Hepatocyte (in vitro differentiated cells): ENCODE data around the gene AUH. TPM values are rescaled to one million over a fixed set of nuclear protein-coding genes. Genes with fewer than 3 reads are reported as not detected.

Source experiments
- DNase-seq: peaks from one replicate; pipeline ENCODE4 v3.0.0-alpha.2; 2016; ENCODE audit warnings: low spot score
- H2AFZ ChIP-seq: fragments of 200-600 bp; sonication (generic); 2 replicates; pipeline ENCODE4 v1.6.0; 2016; ENCODE audit warnings: antibody characterized with exemption, mild to moderate bottlenecking
- H3K27ac ChIP-seq: fragments of 200-600 bp; sonication (generic); 2 replicates; pipeline ENCODE4 v1.5.1; 2016; ENCODE audit warnings: mild to moderate bottlenecking
- H3K27me3 ChIP-seq: fragments of 200-600 bp; sonication (generic); 2 replicates; pipeline ENCODE4 v1.6.1; 2016
- H3K36me3 ChIP-seq: fragments of 200-600 bp; sonication (generic); replicated peaks from 2 replicates; pipeline ENCODE4 v1.5.1; 2016; ENCODE audit warnings: low read depth; ENCODE audit not compliant: insufficient read depth
- H3K4me1 ChIP-seq: fragments of 200-600 bp; sonication (generic); 2 replicates; pipeline ENCODE4 v1.5.1; 2016; ENCODE audit warnings: mild to moderate bottlenecking, moderate library complexity; ENCODE audit not compliant: insufficient read depth
- H3K4me2 ChIP-seq: fragments of 200-600 bp; sonication (generic); 2 replicates; pipeline ENCODE4 v1.6.0; 2016
- H3K4me3 ChIP-seq: fragments of 200-600 bp; sonication (generic); 2 replicates; pipeline ENCODE4 v1.5.1; 2016; ENCODE audit warnings: mild to moderate bottlenecking
- H3K79me2 ChIP-seq: fragments of 200-600 bp; sonication (generic); 2 replicates; pipeline ENCODE4 v1.6.0; 2017; ENCODE audit warnings: mild to moderate bottlenecking
- H3K9me2 ChIP-seq: fragments of 200-600 bp; sonication (generic); replicated peaks from 2 replicates; pipeline ENCODE4 v1.6.0; 2017; ENCODE audit warnings: mild to moderate bottlenecking; ENCODE audit not compliant: insufficient read depth
- H3K9me3 ChIP-seq: fragments of 200-600 bp; sonication (generic); 2 replicates; pipeline ENCODE4 v1.5.1; 2016; ENCODE audit warnings: low read depth, mild to moderate bottlenecking
- H4K20me1 ChIP-seq: fragments of 200-600 bp; sonication (generic); 2 replicates; pipeline ENCODE4 v1.6.0; 2016; ENCODE audit warnings: mild to moderate bottlenecking; ENCODE audit not compliant: insufficient read depth, poor library complexity, severe bottlenecking
- EZH2 ChIP-seq: fragments of 200-600 bp; sonication (generic); IDR thresholded peaks from 2 replicates; pipeline ENCODE4 v1.6.1; 2016; ENCODE audit warnings: antibody characterized with exemption, mild to moderate bottlenecking, borderline replicate concordance
- EZH2phosphoT487 ChIP-seq: fragments of 200-600 bp; sonication (generic); IDR thresholded peaks from one replicate; pipeline ENCODE4 v1.6.1; 2018; ENCODE audit warnings: antibody characterized with exemption, mild to moderate bottlenecking, low read depth, moderate library complexity; ENCODE audit not compliant: unreplicated experiment, severe bottlenecking
- WGBS: methylation state at CpG from one replicate; pipeline ENCODE4 v1.1.6; 2016; ENCODE audit warnings: low lambda C conversion rate; ENCODE audit errors: missing lambda C conversion rate; 5-methylcytosine and 5-hydroxymethylcytosine counted together
- polyA plus RNA-seq: library from polyadenylated mRNA; unstranded; fragments of >200 nt; fragmentation: Nextera tagmentation; extraction: Ambion mirVana; gene quantifications from 2 replicates; pipeline ENCODE4 v1.2.1, GENCODE V29; 2016
- total RNA-seq: library from RNA; depleted of rRNA; stranded (reverse); fragments of >200 nt; gene quantifications from 2 replicates; pipeline ENCODE4 v1.2.3, GENCODE V29; 2014
- TF ChIP-seq, protein P1 (sequence below): fragments of 200-600 bp; sonication (generic); IDR thresholded peaks from 2 replicates; pipeline ENCODE4 v1.5.1; 2016; ENCODE audit warnings: antibody characterized with exemption, mild to moderate bottlenecking; ENCODE audit not compliant: poor library complexity

The AUH gene
- total and polyA plus RNA-seq, 2 experiments from 2014 or later: 19.5 to 25.0 TPM

DNA sequence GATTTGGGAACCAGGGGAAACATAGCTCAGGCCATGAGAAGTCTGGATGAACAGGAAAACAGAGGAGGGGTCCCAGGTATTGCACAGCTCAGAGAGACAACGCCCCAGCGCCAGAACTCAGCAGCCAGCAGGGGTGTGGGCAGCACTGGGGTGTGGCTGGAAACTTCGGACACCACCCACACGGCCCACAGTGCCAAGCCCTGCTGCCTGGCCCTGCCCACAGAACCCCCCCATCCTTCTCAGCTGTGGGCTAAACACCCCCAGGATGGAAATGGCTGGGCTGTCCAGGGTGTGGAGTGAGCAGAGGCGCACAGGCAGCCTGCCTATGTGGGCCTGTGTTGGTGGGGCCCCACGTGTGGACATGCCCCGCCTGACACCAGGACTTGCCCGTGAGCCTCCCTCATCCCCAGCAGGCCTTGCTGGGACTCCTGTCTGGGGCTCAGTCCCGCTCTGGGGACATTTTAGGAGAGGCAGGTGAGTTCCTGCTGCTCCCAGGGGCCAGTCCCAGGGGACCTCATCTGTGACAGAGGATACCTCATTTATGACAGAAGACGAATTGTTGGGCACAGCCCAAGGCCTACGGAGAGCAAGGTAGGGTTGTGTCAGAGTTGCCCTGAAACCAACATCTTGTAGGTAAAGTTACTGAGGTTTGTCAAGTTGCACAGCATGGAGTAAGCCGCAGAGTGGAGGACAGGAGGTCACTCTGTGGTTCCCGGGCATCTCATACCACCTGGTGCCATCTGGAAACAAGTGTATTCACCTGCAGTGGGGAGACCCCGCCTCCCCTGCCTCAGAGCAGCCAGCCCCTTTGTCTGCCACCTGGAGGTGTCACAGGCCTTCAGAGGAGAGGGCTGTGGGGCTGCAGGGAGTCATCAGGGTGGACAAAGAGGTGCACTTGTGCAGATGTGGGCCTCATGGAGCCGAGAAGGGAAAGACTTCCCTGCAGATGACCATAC is 183.2 kb downstream of the AUH start:
- H3K4me3 ChIP-seq: no peak overlapping the region
- DNase-seq: no peak
- TF ChIP-seq EZH2phosphoT487 (no peak), EZH2 (no peak)
- TF ChIP-seq, protein P1, sequence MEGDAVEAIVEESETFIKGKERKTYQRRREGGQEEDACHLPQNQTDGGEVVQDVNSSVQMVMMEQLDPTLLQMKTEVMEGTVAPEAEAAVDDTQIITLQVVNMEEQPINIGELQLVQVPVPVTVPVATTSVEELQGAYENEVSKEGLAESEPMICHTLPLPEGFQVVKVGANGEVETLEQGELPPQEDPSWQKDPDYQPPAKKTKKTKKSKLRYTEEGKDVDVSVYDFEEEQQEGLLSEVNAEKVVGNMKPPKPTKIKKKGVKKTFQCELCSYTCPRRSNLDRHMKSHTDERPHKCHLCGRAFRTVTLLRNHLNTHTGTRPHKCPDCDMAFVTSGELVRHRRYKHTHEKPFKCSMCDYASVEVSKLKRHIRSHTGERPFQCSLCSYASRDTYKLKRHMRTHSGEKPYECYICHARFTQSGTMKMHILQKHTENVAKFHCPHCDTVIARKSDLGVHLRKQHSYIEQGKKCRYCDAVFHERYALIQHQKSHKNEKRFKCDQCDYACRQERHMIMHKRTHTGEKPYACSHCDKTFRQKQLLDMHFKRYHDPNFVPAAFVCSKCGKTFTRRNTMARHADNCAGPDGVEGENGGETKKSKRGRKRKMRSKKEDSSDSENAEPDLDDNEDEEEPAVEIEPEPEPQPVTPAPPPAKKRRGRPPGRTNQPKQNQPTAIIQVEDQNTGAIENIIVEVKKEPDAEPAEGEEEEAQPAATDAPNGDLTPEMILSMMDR: no peak
- H3K27ac ChIP-seq: no peak overlapping the region
- no peaks in the 10 kb centered on the region for H3K9me3 ChIP-seq
- no peak overlapping the region for H3K4me2 ChIP-seq
- no peaks in the 10 kb centered on the region for H3K36me3 ChIP-seq
- no peaks in the 10 kb centered on the region for H4K20me1 ChIP-seq
- no peaks in the 10 kb centered on the region for H3K27me3 ChIP-seq
- no peaks in the 10 kb centered on the region for H3K79me2 ChIP-seq
- no peaks in the 10 kb centered on the region for H3K4me1 ChIP-seq
- H2AFZ ChIP-seq: no peak overlapping the region
- no peaks in the 10 kb centered on the region for H3K9me2 ChIP-seq
- WGBS: 94% methylated on average over 15 of the region's 15 CpGs

DNA sequence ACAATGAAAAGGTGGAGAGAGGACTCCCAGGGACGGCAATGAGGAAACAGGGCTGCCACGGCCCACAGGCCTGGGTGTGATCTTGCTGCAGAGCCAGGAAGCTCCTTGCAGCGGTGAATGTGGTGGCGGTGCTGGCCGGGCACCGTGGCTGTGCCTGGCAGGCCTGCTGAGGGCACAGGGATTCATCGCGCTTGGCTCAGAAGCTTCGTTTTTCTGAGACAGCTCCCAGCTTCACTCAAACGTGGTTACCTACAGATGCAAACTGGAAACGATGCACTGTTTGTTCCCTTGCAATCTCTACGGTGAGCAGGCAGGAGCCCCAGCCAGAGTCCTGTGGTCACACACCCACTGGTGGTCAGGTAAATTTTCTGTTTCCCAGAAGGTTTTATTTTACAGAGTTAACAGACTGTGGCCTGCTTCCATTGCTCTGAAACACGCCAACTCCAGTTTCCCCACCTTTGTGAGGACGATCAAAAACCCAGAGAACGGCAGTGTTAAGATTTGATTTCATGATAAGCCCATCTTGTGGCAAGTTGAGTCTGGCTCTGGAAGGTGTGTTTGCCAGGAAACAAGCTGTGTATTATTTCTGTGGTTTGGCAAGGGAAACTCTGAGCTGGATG is 183.9 kb downstream of the AUH start:
- no peak overlapping the region for H2AFZ ChIP-seq
- TF ChIP-seq, protein P1: no peak
- no peak for TF ChIP-seq EZH2
- TF ChIP-seq EZH2phosphoT487: no peak
- 88% methylated on average over 15 of the region's 15 CpGs for WGBS

DNA sequence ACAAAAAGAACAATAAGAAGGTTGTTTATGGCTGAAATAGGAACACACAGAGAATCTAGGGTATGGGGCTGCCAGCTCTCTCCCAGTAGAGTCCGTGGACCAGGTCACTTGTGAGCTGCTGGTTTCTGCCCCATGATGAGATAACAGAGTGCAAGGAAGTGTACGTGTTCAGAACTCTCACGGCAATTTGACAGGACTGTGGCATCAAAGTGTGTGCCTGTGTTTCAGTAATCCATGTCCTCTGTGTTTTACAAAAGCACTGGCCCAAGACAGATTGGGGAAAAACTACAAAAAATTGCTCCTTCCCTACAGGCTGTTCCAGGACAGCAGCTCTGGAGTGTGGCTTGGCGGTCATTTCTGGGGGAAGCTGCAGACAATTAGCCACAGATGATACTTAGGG is 184.6 kb downstream of the AUH start:
- no peak for DNase-seq
- no peaks in the 10 kb centered on the region for H3K36me3 ChIP-seq
- no peak overlapping the region for H3K4me3 ChIP-seq
- TF ChIP-seq, protein P1: no peak
- TF ChIP-seq EZH2 (no peak), EZH2phosphoT487 (no peak)
- 87% methylated on average over 4 of the region's 4 CpGs for whole genome bisulfite sequencing
- H3K79me2 ChIP-seq: no peaks in the 10 kb centered on the region
- H3K9me2 ChIP-seq: no peaks in the 10 kb centered on the region
- H3K27me3 ChIP-seq: no peaks in the 10 kb centered on the region
- no peaks in the 10 kb centered on the region for H4K20me1 ChIP-seq
- no peaks in the 10 kb centered on the region for H3K4me1 ChIP-seq
- no peak overlapping the region for H2AFZ ChIP-seq
- no peak overlapping the region for H3K4me2 ChIP-seq
- H3K9me3 ChIP-seq: no peaks in the 10 kb centered on the region
- H3K27ac ChIP-seq: no peak overlapping the region

More for the DNA sequence above, 183.9 kb downstream of the AUH start:
- no peak overlapping the region for H3K27ac ChIP-seq
- no peaks in the 10 kb centered on the region for H3K27me3 ChIP-seq
- DNase-seq: no peak
- H3K4me2 ChIP-seq: no peak overlapping the region
- H3K79me2 ChIP-seq: no peaks in the 10 kb centered on the region
- no peaks in the 10 kb centered on the region for H4K20me1 ChIP-seq
- no peaks in the 10 kb centered on the region for H3K9me3 ChIP-seq
- H3K4me1 ChIP-seq: no peaks in the 10 kb centered on the region
- no peak overlapping the region for H3K4me3 ChIP-seq
- no peaks in the 10 kb centered on the region for H3K9me2 ChIP-seq
- H3K36me3 ChIP-seq: no peaks in the 10 kb centered on the region
